Esophagus muscularis mucosa (tissue), 4 donors: Measurements from ENCODE around the gene SREBF2. TPM values are rescaled to one million over a fixed set of nuclear protein-coding genes. Genes with fewer than 3 reads are reported as not detected.
"Not testable (repeated sequence)": the region's sequence is repeated elsewhere in the genome, so short reads cannot be mapped to it uniquely, and the experiment has no call there.

Experiments
- DNase-seq: peaks from one replicate; pipeline ENCODE4 v3.0.0-alpha.2; 2017; ENCODE audit errors: extremely low spot score
- H3K27ac ChIP-seq, 4 donors: fragments of 200-600 bp; sonication (generic); replicated peaks in 1 of 4; 1 replicate in 3 of 4; 2 replicates in 1 of 4; pipeline ENCODE4 v1.5.1; 2016 to 2019; ENCODE audit warnings: mild to moderate bottlenecking in 1 of 4
- H3K27me3 ChIP-seq, 4 donors: fragments of 200-600 bp; sonication (generic); one replicate each; pipeline versions ENCODE4 v1.5.1 to v1.6.0; 2016 to 2019
- H3K36me3 ChIP-seq, 4 donors: fragments of 200-600 bp; sonication (generic); one replicate each; pipeline ENCODE4 v1.5.1; 2016 to 2019
- H3K4me1 ChIP-seq, 4 donors: fragments of 200-600 bp; sonication (generic); one replicate each; pipeline ENCODE4 v1.5.1; 2016 to 2019
- H3K4me3 ChIP-seq, 4 donors: fragments of 200-600 bp; sonication (generic); 1 replicate in 2 of 4; 2 replicates in 2 of 4; pipeline ENCODE4 v1.5.1; 2016 to 2019; ENCODE audit warnings: mild to moderate bottlenecking in 4 of 4, moderate library complexity in 1 of 4
- H3K9me3 ChIP-seq, 4 donors: fragments of 200-600 bp; sonication (generic); 1 replicate in 3 of 4; 2 replicates in 1 of 4; pipeline ENCODE4 v1.5.1; 2016 to 2019
- CTCF ChIP-seq, 3 experiments: fragments of 200-600 bp in 2 of 3; fragments of 450-650 bp in 1 of 3; sonication (generic) in 2 of 3; IDR thresholded peaks; one replicate each; pipeline ENCODE4 v1.5.1; 2017 to 2019; ENCODE audit warnings: antibody characterized with exemption in 3 of 3, mild to moderate bottlenecking in 2 of 3, moderate library complexity in 1 of 3
- EP300 ChIP-seq: sonication (generic); formaldehyde crosslinking; IDR thresholded peaks from one replicate; pipeline ENCODE4 v1.6.1; 2017; ENCODE audit warnings: antibody characterized with exemption
- POLR2A ChIP-seq: fragments of 450-650 bp; IDR thresholded peaks from one replicate; pipeline ENCODE4 v1.6.1; 2017; ENCODE audit warnings: antibody characterized with exemption, moderate library complexity, mild to moderate bottlenecking, low read depth
- POLR2AphosphoS5 ChIP-seq, 2 donors: sonication (generic); formaldehyde crosslinking; IDR thresholded peaks; one replicate each; pipeline ENCODE4 v1.6.1; 2017; ENCODE audit warnings: antibody characterized with exemption in 2 of 2
- WGBS: methylation state at CpG from one replicate; pipeline ENCODE4 v1.1.5; 2018; 5-methylcytosine and 5-hydroxymethylcytosine counted together
- intact Hi-C: fragments of 100-400 bp; cut with DNase I; formaldehyde crosslinking; loops from one replicate; pipeline ENCODE4 v1.15.1; 2023
- total RNA-seq, 4 donors: library from RNA; depleted of rRNA; stranded (reverse); fragments of >200 nt; gene quantifications; one replicate each; pipeline versions ENCODE4 v1.1.0 to v1.2.1, GENCODE V29; 2016

SREBF2 gene
- total RNA-seq, 4 donors from 2014 or later: 56.4 to 97.7 (median 57.2) TPM

GRCh38 chr22:41857860-41858199 is 24.9 kb downstream of the SREBF2 start:
- TF ChIP-seq CTCF (IDR thresholded peaks at IDR 0.05) (no peak), POLR2AphosphoS5 (IDR thresholded peaks at IDR 0.05) (no peak)
- Histone ChIP-seq H3K4me1 (peaks cover 30 to 63% (median 52%) of the 10 kb centered on the region in 4 donors), H3K27ac (peak overlapping the region in 3 of 4 donors; percentile 35 to 55 (median 50)), H3K36me3 (no peaks in the 10 kb centered on the region), H3K4me3 (no peak overlapping the region), H3K9me3 (no peaks in the 10 kb centered on the region), H3K27me3 (no peaks in the 10 kb centered on the region)
- DNase-seq: no peak
- intact Hi-C loops: no loop called here

- intact Hi-C loops: no loop called here
- TF ChIP-seq CTCF (IDR thresholded peaks at IDR 0.05) (no peak), POLR2A (no peak), EP300 (no peak)
- no peak for DNase-seq
- peaks cover 25 to 77% (median 63%) of the 10 kb centered on the region in 4 donors for H3K4me1 ChIP-seq
- H3K36me3 ChIP-seq: peaks cover 5 to 9% (median 7%) of the 10 kb centered on the region in 4 donors
- H3K27ac ChIP-seq: peak overlapping the region; percentile 70 to 81 (median 77)
- no peaks in the 10 kb centered on the region for H3K9me3 ChIP-seq
- no peak overlapping the region for H3K4me3 ChIP-seq
- H3K27me3 ChIP-seq: no peaks in the 10 kb centered on the region
- WGBS: 44% methylated on average over 4 of the region's 4 CpGs
Observed at GRCh38 chr22:41862160-41862529, 29.2 kb downstream of the SREBF2 start.

GRCh38 chr22:41862530-41863266 is 29.8 kb downstream of the SREBF2 start:
- no peak for DNase-seq
- intact Hi-C loops: no loop called here
- 63% methylated on average over 10 of the region's 11 CpGs for WGBS
- TF ChIP-seq POLR2A (no peak), EP300 (no peak), CTCF (IDR thresholded peaks at IDR 0.05) (no peak), POLR2AphosphoS5 (IDR thresholded peaks at IDR 0.05) (no peak)
- H3K36me3 ChIP-seq: peaks cover 5 to 14% (median 12%) of the 10 kb centered on the region in 4 donors
- peak overlapping the region; percentile 70 to 81 (median 77) for H3K27ac ChIP-seq
- H3K4me3 ChIP-seq: no peak overlapping the region
- H3K9me3 ChIP-seq: no peaks in the 10 kb centered on the region
- H3K27me3 ChIP-seq: no peaks in the 10 kb centered on the region
- H3K4me1 ChIP-seq: peaks cover 21 to 72% (median 58%) of the 10 kb centered on the region in 4 donors

GRCh38 chr22:41863472-41863871 is 30.6 kb downstream of the SREBF2 start:
- H3K27me3 ChIP-seq: no peaks in the 10 kb centered on the region
- no peak overlapping the region for H3K4me3 ChIP-seq
- H3K9me3 ChIP-seq: no peaks in the 10 kb centered on the region
- H3K27ac ChIP-seq: peak overlapping the region; percentile 70 to 81 (median 77)
- H3K36me3 ChIP-seq: peaks cover 7 to 22% (median 20%) of the 10 kb centered on the region in 4 donors
- WGBS: 57% methylated on average over 2 of the region's 2 CpGs
- intact Hi-C loops: no loop called here
- no peak for DNase-seq
- TF ChIP-seq EP300 (no peak), POLR2AphosphoS5 (IDR thresholded peaks at IDR 0.05) (no peak), CTCF (IDR thresholded peaks at IDR 0.05) (no peak), POLR2A (no peak)
- H3K4me1 ChIP-seq: peaks cover 19 to 67% (median 52%) of the 10 kb centered on the region in 4 donors

GRCh38 chr22:41868556-41868955 is 35.7 kb downstream of the SREBF2 start:
- H3K4me3 ChIP-seq: no peak overlapping the region
- no peaks in the 10 kb centered on the region for H3K27me3 ChIP-seq
- H3K36me3 ChIP-seq: peaks cover 30 to 73% (median 65%) of the 10 kb centered on the region in 4 donors
- no peak overlapping the region for H3K27ac ChIP-seq
- TF ChIP-seq EP300 (no peak), POLR2A (no peak), CTCF (IDR thresholded peaks at IDR 0.05) (no peak), POLR2AphosphoS5 (IDR thresholded peaks at IDR 0.05) (no peak)
- H3K4me1 ChIP-seq: peaks cover 4 to 18% (median 12%) of the 10 kb centered on the region in 4 donors
- intact Hi-C loops: no loop called here
- WGBS: 93% methylated on average over 8 of the region's 10 CpGs
- no peak for DNase-seq
- H3K9me3 ChIP-seq: no peaks in the 10 kb centered on the region

- peaks cover 30 to 88% (median 76%) of the 10 kb centered on the region in 4 donors for H3K36me3 ChIP-seq
- DNase-seq, H3K27me3 ChIP-seq, H3K27ac ChIP-seq, H3K4me3 ChIP-seq, intact Hi-C loops, H3K9me3 ChIP-seq, H3K4me1 ChIP-seq: not testable (repeated sequence)
- 100% methylated on average over 1 of the region's 1 CpG for WGBS
Observed at GRCh38 chr22:41870081-41870480, 37.2 kb downstream of the SREBF2 start.
